Hepatocyte (in vitro differentiated cells): ENCODE measurements around the gene MANSC1. TPM values are rescaled to one million over a fixed set of nuclear protein-coding genes. Genes with fewer than 3 reads are reported as not detected.

Experiments
- DNase-seq: peaks from one replicate; pipeline ENCODE4 v3.0.0-alpha.2; 2016; ENCODE audit warnings: low spot score
- H2AFZ ChIP-seq: fragments of 200-600 bp; sonication (generic); 2 replicates; pipeline ENCODE4 v1.6.0; 2016; ENCODE audit warnings: antibody characterized with exemption, mild to moderate bottlenecking
- H3K27ac ChIP-seq: fragments of 200-600 bp; sonication (generic); 2 replicates; pipeline ENCODE4 v1.5.1; 2016; ENCODE audit warnings: mild to moderate bottlenecking
- H3K27me3 ChIP-seq: fragments of 200-600 bp; sonication (generic); 2 replicates; pipeline ENCODE4 v1.6.1; 2016
- H3K36me3 ChIP-seq: fragments of 200-600 bp; sonication (generic); replicated peaks from 2 replicates; pipeline ENCODE4 v1.5.1; 2016; ENCODE audit warnings: low read depth; ENCODE audit not compliant: insufficient read depth
- H3K4me1 ChIP-seq: fragments of 200-600 bp; sonication (generic); 2 replicates; pipeline ENCODE4 v1.5.1; 2016; ENCODE audit warnings: mild to moderate bottlenecking, moderate library complexity; ENCODE audit not compliant: insufficient read depth
- H3K4me2 ChIP-seq: fragments of 200-600 bp; sonication (generic); 2 replicates; pipeline ENCODE4 v1.6.0; 2016
- H3K4me3 ChIP-seq: fragments of 200-600 bp; sonication (generic); 2 replicates; pipeline ENCODE4 v1.5.1; 2016; ENCODE audit warnings: mild to moderate bottlenecking
- H3K79me2 ChIP-seq: fragments of 200-600 bp; sonication (generic); 2 replicates; pipeline ENCODE4 v1.6.0; 2017; ENCODE audit warnings: mild to moderate bottlenecking
- H3K9me2 ChIP-seq: fragments of 200-600 bp; sonication (generic); replicated peaks from 2 replicates; pipeline ENCODE4 v1.6.0; 2017; ENCODE audit warnings: mild to moderate bottlenecking; ENCODE audit not compliant: insufficient read depth
- H3K9me3 ChIP-seq: fragments of 200-600 bp; sonication (generic); 2 replicates; pipeline ENCODE4 v1.5.1; 2016; ENCODE audit warnings: low read depth, mild to moderate bottlenecking
- H4K20me1 ChIP-seq: fragments of 200-600 bp; sonication (generic); 2 replicates; pipeline ENCODE4 v1.6.0; 2016; ENCODE audit warnings: mild to moderate bottlenecking; ENCODE audit not compliant: insufficient read depth, poor library complexity, severe bottlenecking
- CTCF ChIP-seq: fragments of 200-600 bp; sonication (generic); IDR thresholded peaks from 2 replicates; pipeline ENCODE4 v1.5.1; 2016; ENCODE audit warnings: antibody characterized with exemption, mild to moderate bottlenecking; ENCODE audit not compliant: poor library complexity
- EZH2 ChIP-seq: fragments of 200-600 bp; sonication (generic); IDR thresholded peaks from 2 replicates; pipeline ENCODE4 v1.6.1; 2016; ENCODE audit warnings: antibody characterized with exemption, mild to moderate bottlenecking, borderline replicate concordance
- EZH2phosphoT487 ChIP-seq: fragments of 200-600 bp; sonication (generic); IDR thresholded peaks from one replicate; pipeline ENCODE4 v1.6.1; 2018; ENCODE audit warnings: antibody characterized with exemption, mild to moderate bottlenecking, low read depth, moderate library complexity; ENCODE audit not compliant: unreplicated experiment, severe bottlenecking
- WGBS: methylation state at CpG from one replicate; pipeline ENCODE4 v1.1.6; 2016; ENCODE audit warnings: low lambda C conversion rate; ENCODE audit errors: missing lambda C conversion rate; 5-methylcytosine and 5-hydroxymethylcytosine counted together
- polyA plus RNA-seq: library from polyadenylated mRNA; unstranded; fragments of >200 nt; fragmentation: Nextera tagmentation; extraction: Ambion mirVana; gene quantifications from 2 replicates; pipeline ENCODE4 v1.2.1, GENCODE V29; 2016
- total RNA-seq: library from RNA; depleted of rRNA; stranded (reverse); fragments of >200 nt; gene quantifications from 2 replicates; pipeline ENCODE4 v1.2.3, GENCODE V29; 2014

The MANSC1 gene
- total and polyA plus RNA-seq, 2 experiments from 2014 or later = 17.4 to 20.5 TPM

- no peak overlapping the region for H2AFZ ChIP-seq
- no peak overlapping the region for H3K4me3 ChIP-seq
- H3K4me1 ChIP-seq = peaks cover 8% of the 10 kb centered on the region
- no peaks in the 10 kb centered on the region for H3K79me2 ChIP-seq
- no peaks in the 10 kb centered on the region for H3K9me3 ChIP-seq
- no peak overlapping the region for H3K4me2 ChIP-seq
- no peaks in the 10 kb centered on the region for H3K9me2 ChIP-seq
- WGBS = 81% methylated on average over 8 of the region's 8 CpGs
- DNase-seq = no peak
- H3K36me3 ChIP-seq = no peaks in the 10 kb centered on the region
- no peaks in the 10 kb centered on the region for H4K20me1 ChIP-seq
- TF ChIP-seq EZH2 = no peak
- TF ChIP-seq EZH2phosphoT487 = no peak
- no peak for TF ChIP-seq CTCF
- H3K27me3 ChIP-seq = no peaks in the 10 kb centered on the region
- H3K27ac ChIP-seq = no peak overlapping the region
Measured at GRCh38 chr12:12297201-12297830, 52.7 kb downstream of the MANSC1 start.

DNA sequence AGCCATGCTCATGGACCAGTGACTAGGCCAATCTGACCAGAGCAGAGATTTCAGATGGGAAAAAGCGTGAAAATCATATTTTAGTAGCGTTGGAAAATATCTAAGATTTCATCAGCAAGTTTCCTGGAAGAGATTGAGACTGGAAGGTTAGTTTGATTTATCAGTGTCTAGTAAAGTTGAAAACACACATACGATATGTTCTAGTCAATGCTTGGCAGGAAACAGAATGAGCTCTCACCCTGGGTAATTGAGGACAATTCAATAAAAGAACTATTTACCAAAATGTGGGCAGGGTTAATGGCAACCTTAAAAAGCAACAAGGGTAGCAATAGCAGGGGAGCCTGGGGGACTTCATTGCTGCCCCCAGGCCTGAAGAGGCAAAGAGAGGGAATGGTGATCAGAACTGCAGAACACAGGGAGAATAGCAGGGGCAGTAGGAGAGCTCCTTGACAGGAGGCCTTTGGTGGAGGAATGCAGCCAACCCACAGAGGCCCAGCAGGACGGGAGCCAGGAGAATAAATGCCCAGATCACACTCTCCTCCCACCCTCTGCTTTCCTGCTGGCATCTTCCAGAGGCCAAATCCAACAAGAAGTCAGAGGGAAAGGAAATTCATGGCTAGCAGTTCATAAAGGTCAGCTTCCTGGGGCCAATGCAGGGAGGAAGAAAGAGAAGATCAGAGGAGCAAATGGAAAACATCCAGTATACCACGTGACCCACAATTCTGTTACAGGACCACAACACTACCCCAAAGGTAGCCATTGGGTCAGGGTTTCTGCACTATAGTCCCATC lies 55.6 kb downstream of the MANSC1 start:
- 72% methylated on average over 5 of the region's 5 CpGs for whole genome bisulfite sequencing
- no peak overlapping the region for H3K4me2 ChIP-seq
- no peak overlapping the region for H3K27ac ChIP-seq
- H3K9me2 ChIP-seq = no peaks in the 10 kb centered on the region
- H2AFZ ChIP-seq = no peak overlapping the region
- no peaks in the 10 kb centered on the region for H3K36me3 ChIP-seq
- no peaks in the 10 kb centered on the region for H3K9me3 ChIP-seq
- H3K4me1 ChIP-seq = peaks cover 8% of the 10 kb centered on the region
- H3K79me2 ChIP-seq = no peaks in the 10 kb centered on the region
- no peak overlapping the region for H3K4me3 ChIP-seq
- H4K20me1 ChIP-seq = no peaks in the 10 kb centered on the region
- no peak for TF ChIP-seq EZH2
- no peak for TF ChIP-seq CTCF
- no peaks in the 10 kb centered on the region for H3K27me3 ChIP-seq
- DNase-seq = no peak

DNA sequence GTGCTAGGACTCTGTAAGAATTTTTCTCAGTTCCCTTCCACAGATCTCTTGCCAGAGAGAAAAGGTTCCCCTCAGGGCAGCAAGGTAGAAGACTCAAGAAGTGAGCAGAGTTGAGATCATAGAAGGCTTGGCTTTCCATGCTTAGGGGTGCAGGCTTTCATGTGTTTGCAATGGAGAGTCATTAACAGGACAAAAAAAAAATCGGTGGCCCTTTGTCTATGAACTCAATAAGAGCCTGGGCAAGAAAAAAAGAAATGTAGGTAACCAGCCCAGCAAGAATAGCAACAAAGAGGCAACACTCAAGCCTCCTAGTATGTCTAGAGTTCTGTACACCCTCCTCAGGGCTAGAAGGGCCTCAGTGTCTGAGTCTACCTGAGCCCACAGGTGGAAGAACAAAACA lies 59.8 kb downstream of the MANSC1 start:
- Histone ChIP-seq H2AFZ (no peak overlapping the region), H3K27me3 (no peaks in the 10 kb centered on the region), H3K9me2 (no peaks in the 10 kb centered on the region), H3K4me2 (no peak overlapping the region), H3K4me1 (peaks cover 8% of the 10 kb centered on the region), H3K27ac (no peak overlapping the region), H3K9me3 (no peaks in the 10 kb centered on the region), H4K20me1 (no peaks in the 10 kb centered on the region), H3K36me3 (no peaks in the 10 kb centered on the region), H3K4me3 (no peak overlapping the region), H3K79me2 (no peaks in the 10 kb centered on the region)
- no peak for TF ChIP-seq EZH2
- no peak for TF ChIP-seq EZH2phosphoT487
- no peak for TF ChIP-seq CTCF
- 76% methylated on average over 1 of the region's 1 CpG for WGBS
- no peak for DNase-seq
